Stimulated activated CD4-positive, alpha-beta T cell treated with anti-CD3 and anti-CD28 coated beads, Interleukin-1b, Interleukin-23, amount 100 ng/mL, for 24 hours (primary cell): ENCODE measurements around the gene GSTA2.
"Not testable (repeated sequence)": the region's sequence is repeated elsewhere in the genome, so short reads cannot be mapped to it uniquely, and the experiment has no call there.

ENCODE experiments used
- DNase-seq, 4 experiments: peaks; one replicate each; pipeline ENCODE4 v3.0.0-alpha.2; 2020; ENCODE audit warnings: low read depth in 4 of 4, low spot score in 1 of 4

The GSTA2 gene

GRCh38 chr6:52760105-52760765, 3.0 kb downstream of the GSTA2 start:
- no peak for DNase-seq

DNA sequence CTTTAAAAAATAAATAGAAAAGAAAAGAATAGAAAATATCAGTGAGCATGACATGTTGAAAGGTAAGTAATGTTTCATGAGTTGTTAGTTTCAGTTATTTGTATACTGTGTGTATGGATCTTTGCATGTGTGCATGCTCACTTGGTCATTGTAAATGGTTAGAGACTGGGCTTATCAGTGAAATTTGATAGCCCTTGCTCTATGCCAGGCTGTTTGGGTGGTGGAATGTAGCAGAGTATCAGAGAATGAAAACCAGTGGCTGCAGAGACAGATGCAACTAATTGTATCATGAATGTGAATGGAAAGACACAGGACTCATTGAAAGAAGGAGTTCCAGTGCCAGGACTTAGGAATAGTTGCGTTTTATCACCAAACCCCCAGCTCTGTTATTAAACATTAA, 4.2 kb downstream of the GSTA2 start:
- DNase-seq: no peak

GRCh38 chr6:52757651-52758338, 5.5 kb downstream of the GSTA2 start:
- not testable (repeated sequence) for DNase-seq

- DNase-seq: no peak
These were observed 8.8 kb downstream of the GSTA2 start for GRCh38 chr6:52754443-52754842.

- DNase-seq: not testable (repeated sequence)
These were observed 10.1 kb downstream of the GSTA2 start for GRCh38 chr6:52753137-52753536.

GRCh38 chr6:52752310-52752709, 11.0 kb downstream of the GSTA2 start:
- no peak for DNase-seq

DNA sequence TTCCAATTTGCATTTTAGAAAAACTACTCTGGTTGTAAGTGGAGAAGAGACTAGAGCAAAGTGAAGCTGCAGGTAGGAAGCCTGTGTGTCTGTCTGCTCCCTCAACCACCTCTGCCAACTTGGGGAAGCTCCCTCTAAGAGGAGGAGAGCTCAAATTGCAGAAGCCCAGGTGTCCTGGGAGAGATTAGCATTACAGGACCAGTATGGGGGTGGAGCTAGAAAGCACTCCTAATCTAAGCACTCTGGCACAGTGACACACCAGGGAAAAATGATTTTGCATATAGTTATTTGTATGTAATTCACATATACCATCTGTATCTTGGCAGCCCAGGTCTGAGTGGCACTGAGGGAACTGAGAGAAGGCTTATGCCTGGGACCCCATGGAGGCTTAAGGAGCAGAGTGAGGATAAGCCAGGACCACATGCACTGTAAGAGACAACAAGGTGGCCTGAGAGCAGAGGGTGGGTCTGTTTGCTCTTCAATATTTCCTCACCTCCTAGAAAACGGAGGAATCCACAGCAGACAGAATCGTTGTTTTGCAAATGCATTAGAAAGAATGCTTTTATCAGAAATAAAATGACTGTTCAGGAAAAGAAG, 13.6 kb downstream of the GSTA2 start:
- no peak for DNase-seq

DNA sequence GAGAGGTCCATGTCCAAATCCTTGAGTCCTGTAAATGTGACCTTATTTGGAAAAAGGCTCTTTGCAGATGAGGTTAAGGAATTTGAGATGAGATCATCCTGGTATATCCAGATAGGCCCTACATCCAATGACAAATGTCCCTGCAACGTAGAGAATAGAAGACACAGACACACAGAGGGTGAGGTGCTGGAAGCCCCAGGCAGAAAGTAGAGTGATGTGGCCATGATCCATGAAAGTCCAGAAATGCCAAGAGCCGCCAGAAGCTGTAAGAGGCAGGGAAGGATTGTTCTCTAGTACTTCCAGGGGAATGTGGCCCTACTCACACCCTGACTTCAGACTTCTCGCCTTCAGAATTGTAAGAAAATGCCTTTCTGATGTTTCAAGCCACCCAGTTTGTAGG, 16.0 kb downstream of the GSTA2 start:
- not testable (repeated sequence) for DNase-seq

GRCh38 chr6:52746213-52746612, 17.1 kb downstream of the GSTA2 start:
- no peak for DNase-seq

DNA sequence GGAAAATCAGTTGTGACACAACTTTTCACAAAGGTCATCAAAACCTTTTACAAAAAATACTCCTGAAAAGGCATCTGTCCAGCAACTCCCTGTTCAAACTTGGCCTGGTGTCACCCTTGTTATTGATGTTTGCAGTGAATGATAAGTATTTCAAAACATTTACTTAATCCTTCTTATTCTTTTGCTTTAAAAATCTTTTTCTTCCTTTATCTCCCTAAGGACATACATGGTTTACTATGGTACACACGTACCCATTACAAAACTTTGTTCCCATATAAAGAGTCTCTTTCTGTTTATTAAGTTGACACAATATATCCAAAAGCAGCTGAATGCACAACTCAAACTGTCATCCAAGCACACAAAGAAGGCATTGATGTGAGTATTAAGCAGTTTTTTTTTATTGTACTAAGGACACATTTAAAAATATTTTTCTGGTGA, 17.5 kb downstream of the GSTA2 start:
- no peak for DNase-seq

DNA sequence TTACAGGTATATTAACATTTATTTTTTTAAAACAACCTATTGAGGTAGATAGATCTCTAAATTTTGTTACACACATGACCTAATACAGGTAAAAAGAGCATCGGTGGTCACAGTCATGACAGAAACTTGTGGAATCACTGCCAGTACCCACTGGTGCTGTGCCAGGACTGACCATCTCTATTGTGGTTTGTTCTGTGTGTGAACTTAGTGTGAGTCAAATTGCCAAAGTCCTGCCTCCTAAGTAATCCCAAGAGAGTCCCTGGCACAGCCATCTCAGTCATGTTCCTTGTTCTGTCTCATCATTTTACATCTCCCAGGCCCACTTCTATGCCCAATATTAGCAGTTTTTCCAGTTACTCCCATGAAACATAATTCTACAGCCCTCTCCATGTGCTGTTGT, 21.4 kb downstream of the GSTA2 start:
- no peak for DNase-seq

GRCh38 chr6:52739627-52740026, 23.6 kb downstream of the GSTA2 start:
- DNase-seq: no peak

DNA sequence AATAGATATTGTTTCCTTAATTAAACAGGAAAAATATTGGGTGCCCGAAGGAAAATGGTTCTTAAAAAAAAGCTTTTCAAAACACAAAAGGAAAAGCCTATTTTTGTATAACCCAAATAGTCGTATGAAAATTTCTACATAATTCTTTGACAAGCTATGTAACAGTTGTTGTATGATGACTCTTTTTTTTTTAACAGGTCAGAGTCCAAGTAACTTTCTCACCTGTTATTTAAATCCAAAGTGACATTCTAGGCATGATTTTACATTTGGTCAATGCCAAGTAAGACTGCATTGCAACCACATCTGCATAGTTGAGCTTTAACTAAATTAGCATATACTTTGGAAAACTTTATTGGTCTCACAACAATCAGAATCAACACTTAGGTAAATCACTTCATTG, 24.1 kb downstream of the GSTA2 start:
- DNase-seq: no peak

DNA sequence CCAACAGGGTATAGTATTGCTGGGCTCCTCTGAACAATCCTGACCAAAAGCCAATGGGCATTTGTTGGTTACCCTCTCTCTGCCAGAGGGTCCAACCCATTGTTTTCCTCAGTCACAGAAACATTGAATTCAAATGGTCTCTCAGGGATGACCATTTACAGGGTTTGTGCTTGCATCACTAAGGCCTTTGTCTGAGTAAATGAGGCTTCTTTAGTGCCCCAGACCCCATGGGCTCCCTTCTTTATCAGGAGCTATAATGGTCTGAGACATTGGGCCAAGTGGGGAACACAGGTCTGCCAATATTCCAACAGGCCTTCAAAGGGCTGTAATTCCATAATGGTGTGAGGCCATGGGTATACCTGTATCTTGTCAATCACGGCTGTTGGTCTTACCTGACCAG, 27.1 kb downstream of the GSTA2 start:
- DNase-seq: no peak

- no peak for DNase-seq
These were observed 28.2 kb downstream of the GSTA2 start for GRCh38 chr6:52735071-52735470.

DNA sequence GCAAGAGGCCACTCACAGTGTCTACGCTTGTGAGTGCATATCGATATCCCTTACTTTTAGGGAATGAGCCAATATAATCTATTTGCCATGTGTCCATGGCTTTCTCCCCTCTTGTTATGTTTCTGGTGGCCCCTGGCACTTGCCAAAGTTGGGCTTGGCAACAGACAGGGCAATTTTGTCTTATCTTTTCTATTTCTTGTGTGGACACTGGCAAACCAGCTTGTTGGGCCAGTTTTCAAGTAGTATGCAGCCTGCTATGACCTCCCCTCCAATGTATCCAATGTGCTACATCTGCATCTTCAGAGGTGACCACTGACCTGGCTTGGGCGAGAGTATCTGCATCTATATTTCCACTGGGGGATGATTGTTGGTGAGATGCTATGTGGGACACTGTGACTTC, 29.2 kb downstream of the GSTA2 start:
- DNase-seq: no peak

GRCh38 chr6:52733172-52733571, 30.1 kb downstream of the GSTA2 start:
- no peak for DNase-seq

DNA sequence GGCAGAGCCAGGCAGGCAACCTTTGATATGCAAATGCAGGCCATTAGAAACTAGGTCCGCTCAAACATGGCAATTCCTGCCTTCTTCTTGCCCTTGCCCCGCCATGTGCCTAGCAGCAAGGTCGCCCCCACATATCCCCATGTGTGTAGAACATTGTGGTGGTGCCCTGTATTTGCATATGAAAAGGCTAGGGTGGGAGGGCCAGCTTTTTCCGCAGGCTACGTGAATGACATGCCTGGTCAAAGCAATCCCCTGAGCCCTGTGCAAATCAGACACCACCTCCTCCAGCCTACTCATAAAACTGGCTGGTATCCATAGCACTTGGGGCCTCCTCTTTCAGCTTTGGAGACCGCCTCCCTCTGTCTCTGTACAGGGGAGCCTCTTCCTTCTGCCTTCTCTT, 31.6 kb downstream of the GSTA2 start:
- DNase-seq: no peak

GRCh38 chr6:52729576-52729975, 33.7 kb downstream of the GSTA2 start:
- no peak for DNase-seq

DNA sequence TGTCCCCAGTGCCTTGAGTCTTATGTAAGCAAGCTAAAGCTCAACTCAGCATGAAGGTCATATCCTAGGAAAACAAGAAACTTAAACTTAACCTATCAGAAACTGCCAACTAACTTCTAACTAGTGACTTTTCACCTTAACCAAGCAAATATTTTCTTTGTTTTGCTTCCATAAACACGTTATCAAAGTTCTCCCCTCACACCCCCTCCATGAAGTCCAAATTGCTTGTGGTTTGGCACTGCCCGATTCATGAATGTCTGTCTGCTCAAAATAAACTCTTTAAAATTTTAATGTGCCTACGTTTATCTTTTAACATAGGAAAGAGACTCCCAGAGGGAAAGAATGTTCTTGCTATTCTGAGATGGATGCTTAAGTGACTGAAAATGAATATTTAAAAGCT, 34.9 kb downstream of the GSTA2 start:
- DNase-seq: no peak

DNA sequence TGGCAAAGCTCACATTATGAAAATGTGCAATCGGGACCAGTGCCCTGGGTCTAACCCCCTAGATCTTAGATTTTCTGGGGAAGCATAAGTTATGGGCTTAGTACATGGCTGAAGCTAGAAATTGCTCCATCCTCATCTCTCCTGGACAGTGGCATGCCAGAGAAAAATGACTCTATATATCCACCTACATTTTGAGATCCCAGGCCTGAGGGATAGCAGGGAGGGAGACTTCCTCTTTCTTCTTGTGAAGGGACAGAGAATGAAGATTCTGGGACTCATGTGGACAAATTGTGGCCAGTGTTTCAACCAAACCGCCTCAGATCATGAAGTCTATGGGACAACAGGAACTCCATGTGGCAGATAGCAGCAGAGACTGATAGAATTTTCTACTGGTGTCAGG, 35.4 kb downstream of the GSTA2 start:
- no peak for DNase-seq

- DNase-seq: no peak
These were observed 36.3 kb downstream of the GSTA2 start for GRCh38 chr6:52726741-52727535.
